ENCODE results near the gene OBP2B.

GRCh38 chr9:133186736-133187135 is 22.3 kb downstream of the OBP2B start:
- TF ChIP-seq USF2 (CRISPR knock-in tag; IDR thresholded peaks at IDR 0.05) (no peak), BRF2 (IDR thresholded peaks at IDR 0.05; ENCODE audit: borderline replicate concordance, insufficient read depth, insufficient read length) (no peak), ZNF780A (CRISPR knock-in tag; IDR thresholded peaks at IDR 0.05) (no peak), POLR2A (conservative IDR thresholded peaks at IDR 0.05) (no peak), U2AF1 (optimal IDR thresholded peaks at IDR 0.05; ENCODE audit: low read depth, low read length) (no peak), PRPF4 (IDR thresholded peaks at IDR 0.05; ENCODE audit: insufficient read depth, low read depth, low read length, poor library complexity, severe bottlenecking) (no peak)

Data from K562 (cell line).